HL-60 (cell line): Measurements from ENCODE around the gene ADAMTS2.

Experiments used
- POLR2AphosphoS5 ChIP-seq: IDR thresholded peaks from 2 replicates; pipeline ENCODE4 v1.6.1; 2012; ENCODE audit warnings: low read depth
- TF ChIP-seq, protein P1 (sequence below): IDR thresholded peaks from one replicate; pipeline ENCODE4 v1.5.1; 2011; ENCODE audit warnings: low read length, control low read depth, inconsistent platforms; ENCODE audit not compliant: insufficient read depth

- TF ChIP-seq, protein P1, sequence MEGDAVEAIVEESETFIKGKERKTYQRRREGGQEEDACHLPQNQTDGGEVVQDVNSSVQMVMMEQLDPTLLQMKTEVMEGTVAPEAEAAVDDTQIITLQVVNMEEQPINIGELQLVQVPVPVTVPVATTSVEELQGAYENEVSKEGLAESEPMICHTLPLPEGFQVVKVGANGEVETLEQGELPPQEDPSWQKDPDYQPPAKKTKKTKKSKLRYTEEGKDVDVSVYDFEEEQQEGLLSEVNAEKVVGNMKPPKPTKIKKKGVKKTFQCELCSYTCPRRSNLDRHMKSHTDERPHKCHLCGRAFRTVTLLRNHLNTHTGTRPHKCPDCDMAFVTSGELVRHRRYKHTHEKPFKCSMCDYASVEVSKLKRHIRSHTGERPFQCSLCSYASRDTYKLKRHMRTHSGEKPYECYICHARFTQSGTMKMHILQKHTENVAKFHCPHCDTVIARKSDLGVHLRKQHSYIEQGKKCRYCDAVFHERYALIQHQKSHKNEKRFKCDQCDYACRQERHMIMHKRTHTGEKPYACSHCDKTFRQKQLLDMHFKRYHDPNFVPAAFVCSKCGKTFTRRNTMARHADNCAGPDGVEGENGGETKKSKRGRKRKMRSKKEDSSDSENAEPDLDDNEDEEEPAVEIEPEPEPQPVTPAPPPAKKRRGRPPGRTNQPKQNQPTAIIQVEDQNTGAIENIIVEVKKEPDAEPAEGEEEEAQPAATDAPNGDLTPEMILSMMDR = no peak
- no peak for TF ChIP-seq POLR2AphosphoS5
Observed at GRCh38 chr5:179258922-179259730, 86.1 kb downstream of the ADAMTS2 start.
